Hematopoietic multipotent progenitor cell treated with erythropoietin and hydrocortisone succinate and interleukin-3 and kit ligand, for 17 days (in vitro differentiated cells): Measurements from ENCODE around the gene CEP85L.

Experiments
- DNase-seq: peaks from one replicate; pipeline ENCODE4 v3.0.0-alpha.2; 2015; ENCODE audit warnings: low spot score

The CEP85L gene

GRCh38 chr6:118651282-118652050 lies at the start of gene CEP85L:
Gene CEP85L (minus strand): TSS chr6:118651591. CDS start chr6:118651269, 322 bp downstream.
- peak; percentile 65 for DNase-seq

GRCh38 chr6:118700531-118700930 lies 49.1 kb upstream of the CEP85L start:
- DNase-seq, result no peak

DNA sequence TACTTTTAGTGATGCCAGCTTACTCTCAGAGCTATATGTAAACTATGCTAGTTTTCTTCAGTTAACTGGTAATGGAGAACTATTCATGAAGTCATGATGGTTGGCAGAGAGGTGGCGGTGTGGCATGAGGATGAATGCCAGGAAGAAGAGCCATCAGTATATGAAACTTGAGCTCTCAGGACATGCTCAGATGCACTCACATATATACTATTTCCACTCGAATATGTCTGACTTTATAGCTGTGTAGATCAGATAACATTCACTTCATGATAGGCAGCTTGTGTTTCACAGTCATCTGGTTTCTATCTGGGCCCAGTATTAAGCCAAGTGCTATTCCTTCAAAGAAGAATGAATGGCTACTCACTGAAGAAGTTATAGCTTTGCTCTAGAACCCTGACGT lies 46.2 kb upstream of the CEP85L start:
- DNase-seq, result no peak

- DNase-seq, result no peak
Measured at GRCh38 chr6:118696271-118696670, 44.9 kb upstream of the CEP85L start.

GRCh38 chr6:118693562-118693961 lies 42.2 kb upstream of the CEP85L start:
- no peak for DNase-seq

- DNase-seq, result no peak
Measured at GRCh38 chr6:118685823-118686449, 34.5 kb upstream of the CEP85L start.

DNA sequence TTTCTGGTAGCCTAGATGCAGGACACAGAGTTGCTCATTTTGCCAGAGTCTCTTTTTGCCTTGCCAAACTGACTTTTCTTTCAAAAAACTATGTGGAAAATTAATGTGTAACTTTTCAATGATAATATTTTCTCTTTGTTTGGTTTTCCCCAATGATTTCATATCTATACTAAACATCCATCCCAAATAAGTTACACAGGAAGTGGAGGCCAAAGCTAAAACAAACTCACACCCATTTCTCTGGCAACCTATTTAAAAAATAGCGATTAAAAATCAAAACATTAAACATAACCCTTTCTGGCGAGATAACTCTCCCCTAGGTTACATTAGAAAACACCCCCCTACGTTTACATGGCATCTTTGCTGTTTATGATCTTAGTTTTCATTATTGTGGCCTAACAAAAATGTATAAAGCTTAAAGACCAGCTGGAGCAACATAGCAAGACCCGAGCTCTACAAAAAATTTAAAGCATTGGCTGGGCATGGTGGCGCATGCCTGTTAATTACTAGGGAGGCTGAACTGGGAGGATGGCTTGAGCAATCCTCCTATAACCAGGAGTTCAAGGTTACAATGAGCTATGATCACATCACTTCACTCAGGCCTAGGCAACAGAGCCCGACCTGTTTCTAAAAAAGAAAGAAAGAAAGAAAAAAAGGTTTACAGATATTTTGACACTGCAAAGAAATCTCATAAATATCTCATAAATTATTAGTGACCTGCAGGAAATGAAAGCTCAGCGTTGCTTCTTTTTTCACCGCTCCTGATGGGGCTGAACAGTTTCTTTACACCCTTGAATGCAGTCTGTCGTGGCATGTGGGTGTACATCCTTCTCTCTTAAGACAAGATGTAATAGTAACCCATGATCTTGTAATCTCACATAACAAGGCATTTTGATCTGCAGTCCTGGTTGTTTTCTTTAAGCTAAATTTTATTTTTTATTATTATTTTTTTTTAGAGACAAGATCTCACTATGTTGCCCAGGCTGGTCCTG lies 32.8 kb upstream of the CEP85L start:
- DNase-seq, result no peak

GRCh38 chr6:118680452-118681095 lies 29.2 kb upstream of the CEP85L start:
- DNase-seq, result no peak

DNA sequence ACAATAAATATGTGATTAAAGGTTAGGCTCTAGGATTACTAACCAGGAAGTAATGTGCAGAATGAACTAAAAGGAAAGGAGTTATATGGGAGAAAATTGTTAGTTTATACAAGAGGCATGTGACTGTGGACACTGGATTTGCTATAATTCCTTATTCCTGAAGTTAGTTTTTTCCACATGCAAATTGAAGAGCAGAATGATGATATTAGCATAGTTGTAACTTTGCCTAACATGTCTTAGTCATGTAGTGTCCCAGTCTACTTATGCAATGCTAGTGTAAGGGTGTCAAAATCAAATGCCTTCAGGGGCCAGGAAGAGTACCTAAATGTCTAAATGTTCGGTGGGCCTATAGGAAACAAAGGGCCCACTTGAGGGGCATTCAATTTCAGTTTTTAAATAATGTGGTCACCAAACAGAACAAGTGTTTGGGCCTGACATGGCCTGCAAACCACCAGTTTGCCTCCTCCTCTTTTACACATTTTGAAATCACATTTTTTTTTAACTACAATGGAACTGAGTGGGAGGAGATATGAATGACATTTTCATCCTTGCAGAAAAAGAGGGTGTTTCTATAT lies 28.0 kb upstream of the CEP85L start:
- no peak for DNase-seq

DNA sequence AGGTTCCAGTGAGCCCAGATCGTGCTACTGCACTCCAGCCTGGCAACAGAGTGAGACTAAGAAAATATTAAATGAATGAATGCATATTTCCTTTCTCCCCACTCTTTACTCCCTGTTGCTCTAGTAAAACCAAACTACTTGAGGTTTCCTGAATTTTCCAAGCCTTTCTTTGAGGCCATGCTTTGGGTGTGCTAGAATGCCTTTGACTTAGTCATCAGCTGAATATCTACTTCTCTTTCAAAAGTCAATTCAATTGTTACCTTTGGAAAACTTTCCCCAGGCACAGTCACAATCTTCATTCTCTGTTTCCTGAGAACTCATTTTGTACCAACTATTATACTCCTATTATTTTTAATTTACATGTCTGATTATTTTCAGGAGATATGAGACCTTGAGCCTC lies 27.5 kb upstream of the CEP85L start:
- DNase-seq, result no peak

DNA sequence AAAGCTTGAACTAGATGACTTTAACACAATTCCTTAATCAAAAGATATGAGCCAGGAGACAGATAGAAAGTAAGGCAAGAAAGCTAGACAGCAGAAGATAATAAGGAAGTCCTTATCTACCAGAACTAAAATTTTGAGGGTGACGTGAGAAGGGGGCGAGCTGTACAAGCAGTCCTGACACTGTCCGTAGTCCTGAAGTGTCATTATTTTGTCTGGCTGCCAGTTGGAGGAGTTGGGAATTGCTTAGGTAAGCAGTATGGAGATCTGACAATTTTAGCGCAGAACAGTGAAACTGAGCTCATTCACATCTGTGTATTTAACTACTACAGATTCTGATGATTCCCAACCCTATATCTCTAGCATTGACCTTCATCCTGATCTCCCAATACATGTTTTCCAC lies 25.8 kb upstream of the CEP85L start:
- no peak for DNase-seq

GRCh38 chr6:118675225-118675624 lies 23.8 kb upstream of the CEP85L start:
- DNase-seq, result no peak

- DNase-seq, result no peak
Measured at GRCh38 chr6:118674772-118675171, 23.4 kb upstream of the CEP85L start.

GRCh38 chr6:118672678-118673077 lies 21.3 kb upstream of the CEP85L start:
- no peak for DNase-seq

DNA sequence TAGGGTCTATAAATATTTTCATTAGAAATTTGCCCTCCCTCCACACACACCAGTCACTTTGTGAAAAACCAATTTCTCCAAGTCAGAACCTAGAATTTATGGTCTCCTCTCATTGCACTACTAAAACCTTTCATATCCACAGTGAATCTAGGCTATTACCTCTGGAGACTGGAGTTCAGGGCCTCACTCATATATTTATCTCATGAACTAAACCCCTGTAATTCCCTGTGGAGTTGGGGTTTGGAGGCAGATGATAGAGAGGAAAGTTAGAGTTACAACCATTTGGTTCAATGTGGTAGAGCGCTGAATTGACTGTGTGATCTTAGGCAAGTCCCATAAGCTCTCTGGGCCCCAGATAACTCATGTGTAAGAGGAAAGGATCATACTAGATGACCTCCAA lies 18.2 kb upstream of the CEP85L start:
- no peak for DNase-seq

DNA sequence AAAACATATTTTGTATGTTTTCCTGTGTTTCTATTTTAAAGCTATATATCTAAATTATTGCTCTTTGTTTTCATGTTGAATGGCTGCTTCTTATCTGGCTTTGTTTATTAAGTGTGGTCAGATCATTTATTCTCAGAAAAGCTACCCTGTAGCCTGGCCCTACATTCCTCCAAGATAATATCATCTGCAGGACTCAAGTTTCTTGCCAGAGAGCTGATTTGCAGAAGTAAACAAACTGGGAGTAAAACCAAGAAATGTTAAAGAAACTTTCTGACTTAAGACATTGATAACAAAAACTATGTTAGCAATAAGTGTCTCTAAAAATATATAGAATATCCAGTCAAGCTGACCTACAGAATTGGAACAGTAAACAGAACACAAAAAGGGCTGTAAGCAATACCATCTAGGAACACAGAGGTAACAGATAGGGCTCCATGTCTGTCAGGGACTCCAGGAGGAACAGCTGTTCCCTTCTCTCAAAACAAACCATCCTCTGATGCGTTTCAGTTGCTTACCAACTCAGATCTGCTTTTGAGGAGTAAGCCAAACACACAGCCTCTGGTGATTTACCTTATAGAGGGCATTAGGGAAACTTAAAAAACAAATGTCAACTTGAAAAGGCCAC lies 17.5 kb upstream of the CEP85L start:
- DNase-seq, result no peak

GRCh38 chr6:118667988-118668387 lies 16.6 kb upstream of the CEP85L start:
- DNase-seq, result no peak

DNA sequence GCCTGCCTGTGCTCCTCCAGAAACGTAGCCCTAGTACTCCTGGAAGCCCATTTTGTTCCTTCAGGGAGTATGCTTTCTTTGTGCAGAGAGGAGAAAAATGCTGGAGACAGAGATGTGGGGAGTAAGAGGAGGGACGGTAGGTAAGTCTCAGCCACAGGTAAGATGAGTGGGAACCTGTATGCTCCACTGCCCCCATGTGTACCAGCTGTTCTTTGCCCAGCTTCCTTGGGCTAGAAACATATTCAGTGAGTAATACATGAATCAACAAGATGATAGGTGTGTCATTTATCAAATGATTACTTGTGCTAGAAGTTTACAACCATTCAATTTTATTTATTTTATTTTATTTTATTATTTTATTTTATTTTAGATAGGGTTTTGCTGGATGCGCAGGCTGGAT lies 13.6 kb upstream of the CEP85L start:
- DNase-seq, result no peak

DNA sequence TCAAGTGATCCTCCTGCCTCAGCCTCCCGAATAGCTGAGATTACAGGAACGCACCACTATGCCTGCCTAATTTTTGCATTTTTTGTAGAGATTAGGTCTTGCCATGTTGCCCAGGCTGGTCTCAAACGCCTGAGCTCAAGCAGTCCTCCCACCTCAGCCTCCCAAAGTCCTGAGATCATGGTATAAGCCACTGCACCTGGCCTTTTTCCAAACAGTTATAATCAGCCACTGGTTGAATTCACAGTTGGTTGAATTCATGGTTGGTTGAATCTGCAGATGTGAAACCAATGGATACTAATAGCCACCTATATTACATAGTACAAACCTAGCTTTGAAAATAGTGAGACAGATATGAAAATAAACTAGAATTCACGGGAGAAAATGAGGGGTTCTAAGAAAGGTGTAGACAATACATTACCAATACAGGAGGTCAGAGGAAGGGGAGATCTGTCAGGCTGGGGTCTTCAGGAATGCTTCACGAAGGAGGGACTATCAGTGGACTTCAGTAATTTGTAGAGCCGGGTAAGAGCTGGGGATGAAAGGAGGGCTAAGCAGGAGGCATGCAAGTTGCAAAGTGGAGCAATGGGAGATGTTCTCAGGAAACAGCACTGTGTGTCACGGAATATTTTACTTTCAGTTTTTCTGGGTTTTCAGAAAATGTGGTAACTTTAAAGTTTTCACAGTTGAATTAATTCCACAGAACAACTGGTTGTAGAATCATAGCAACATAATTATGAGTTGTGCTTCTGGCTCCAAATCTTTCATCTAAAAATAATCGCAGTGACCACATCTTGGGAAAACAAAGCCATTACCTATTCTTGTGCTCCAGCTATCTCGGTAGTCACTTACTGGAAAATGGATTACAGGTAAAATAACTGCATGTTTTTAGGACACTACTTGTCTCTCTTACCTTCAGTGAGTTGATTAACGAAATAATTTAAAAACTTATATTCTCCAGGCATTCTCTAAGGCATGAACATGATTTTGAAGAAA lies 12.9 kb upstream of the CEP85L start:
- no peak for DNase-seq

- DNase-seq, result no peak
Measured at GRCh38 chr6:118661831-118662230, 10.4 kb upstream of the CEP85L start.
